ENCODE results near the gene TMEM132D.

TMEM132D gene

GRCh38 chr12:129672110-129672509 is 231.7 kb downstream of the TMEM132D start:
- no peak for TF ChIP-seq CTCF (IDR thresholded peaks at IDR 0.05; ENCODE audit: extremely low read depth, missing control alignments)
- no peak for DNase-seq (ENCODE audit: low spot score)

- DNase-seq (ENCODE audit: low spot score): no peak
- TF ChIP-seq CTCF (IDR thresholded peaks at IDR 0.05; ENCODE audit: extremely low read depth, missing control alignments): no peak
Observed at GRCh38 chr12:129670256-129670920, 233.4 kb downstream of the TMEM132D start.

- DNase-seq (ENCODE audit: low spot score): no peak
- TF ChIP-seq CTCF (IDR thresholded peaks at IDR 0.05; ENCODE audit: extremely low read depth, missing control alignments): no peak
Observed at GRCh38 chr12:129665414-129665813, 238.4 kb downstream of the TMEM132D start.

- no peak for TF ChIP-seq CTCF (IDR thresholded peaks at IDR 0.05; ENCODE audit: extremely low read depth, missing control alignments)
- no peak for DNase-seq (ENCODE audit: low spot score)
Observed at GRCh38 chr12:129662234-129662633, 241.6 kb downstream of the TMEM132D start.

GRCh38 chr12:129660946-129661345 is 242.9 kb downstream of the TMEM132D start:
- no peak for TF ChIP-seq CTCF (IDR thresholded peaks at IDR 0.05; ENCODE audit: extremely low read depth, missing control alignments)
- DNase-seq (ENCODE audit: low spot score): no peak

GRCh38 chr12:129659961-129660622 is 243.7 kb downstream of the TMEM132D start:
- no peak for DNase-seq (ENCODE audit: low spot score)
- no peak for TF ChIP-seq CTCF (IDR thresholded peaks at IDR 0.05; ENCODE audit: extremely low read depth, missing control alignments)

GRCh38 chr12:129657179-129657578 is 246.6 kb downstream of the TMEM132D start:
- TF ChIP-seq CTCF (IDR thresholded peaks at IDR 0.05; ENCODE audit: extremely low read depth, missing control alignments): no peak
- no peak for DNase-seq (ENCODE audit: low spot score)

All from GM20000 (cell line).